IMR-90 (cell line): ENCODE measurements around the gene SRRM4. TPM values are rescaled to one million over a fixed set of nuclear protein-coding genes. Genes with fewer than 3 reads are reported as not detected.

Source experiments
- ATAC-seq: fragments of 200-7000 bp; cut with Tn5 transposase; 2 replicates; pipeline ENCODE4 v1.9.1; 2020; ENCODE audit warnings: low read depth, mild to moderate bottlenecking, moderate library complexity
- BruUV-seq: library from RNA; stranded (reverse); fragments of 400-500 nt; replicated peaks from 2 replicates; lab custom pipeline; 2021; lab: Mats Ljungman, UMichigan
- CTCF ChIA-PET: fragments of 300-600 bp; formaldehyde crosslinking; extraction: SDS; loops from one replicate; lab custom pipeline; 2021; ENCODE audit warnings: antibody characterized with exemption; lab: Yijun Ruan, JAX
- POLR2A ChIA-PET: fragments of 300-600 bp; sonication (Branson Sonifier 250); formaldehyde crosslinking; loops from one replicate; lab custom pipeline; 2022; ENCODE audit warnings: antibody characterized with exemption; ENCODE audit not compliant: unreplicated experiment; lab: Charles Lee
- DNase-seq: peaks from one replicate; pipeline ENCODE4 v3.0.0; 2013
- H2AFZ ChIP-seq: replicated peaks from 2 replicates; pipeline ENCODE3; 2013; ENCODE audit warnings: low read length, mild to moderate bottlenecking; ENCODE audit not compliant: poor library complexity
- H2AK5ac ChIP-seq: 2 replicates; pipeline ENCODE4 v1.6.1; 2013; ENCODE audit warnings: low read depth, low read length, inconsistent platforms
- H2AK9ac ChIP-seq: replicated peaks from 2 replicates; pipeline ENCODE3; 2013; ENCODE audit warnings: mild to moderate bottlenecking, low read depth, low read length, moderate library complexity; ENCODE audit not compliant: poor library complexity
- H2BK120ac ChIP-seq: 2 replicates; pipeline ENCODE4 v1.6.1; 2013; ENCODE audit warnings: low read depth, low read length, inconsistent platforms
- H2BK15ac ChIP-seq: 3 replicates; pipeline ENCODE4 v1.6.1; 2013; ENCODE audit warnings: low read depth, low read length, inconsistent platforms
- H2BK20ac ChIP-seq: 2 replicates; pipeline ENCODE4 v1.6.1; 2013; ENCODE audit warnings: low read depth, mild to moderate bottlenecking, inconsistent platforms, low read length, moderate library complexity
- H2BK5ac ChIP-seq: 2 replicates; pipeline ENCODE4 v1.6.1; 2013; ENCODE audit warnings: mild to moderate bottlenecking, low read depth, low read length, inconsistent platforms; ENCODE audit not compliant: poor library complexity, severe bottlenecking
- H3K14ac ChIP-seq: replicated peaks from 2 replicates; pipeline ENCODE4 v1.6.1; 2013; ENCODE audit warnings: low read depth, low read length, inconsistent platforms
- H3K18ac ChIP-seq: 2 replicates; pipeline ENCODE4 v1.6.1; 2013; ENCODE audit warnings: low read depth, low read length, control low read depth
- H3K23ac ChIP-seq: 2 replicates; pipeline ENCODE4 v1.6.1; 2013; ENCODE audit warnings: low read depth, low read length, inconsistent platforms
- H3K27ac ChIP-seq: 2 replicates; pipeline ENCODE4 v1.5.1; 2013; ENCODE audit warnings: mild to moderate bottlenecking, control low read depth, low read length; ENCODE audit not compliant: insufficient read depth
- H3K27me3 ChIP-seq: 2 replicates; pipeline ENCODE4 v1.6.1; 2013; ENCODE audit warnings: low read length; ENCODE audit not compliant: control insufficient read depth, insufficient read depth
- H3K36me3 ChIP-seq: 2 replicates; pipeline ENCODE4 v1.6.1; 2013; ENCODE audit warnings: low read length, mixed read lengths; ENCODE audit not compliant: control insufficient read depth, insufficient read depth
- H3K4ac ChIP-seq: 2 replicates; pipeline ENCODE4 v1.6.1; 2013; ENCODE audit warnings: low read depth, low read length, inconsistent platforms
- H3K4me1 ChIP-seq: 2 replicates; pipeline ENCODE4 v1.6.1; 2013; ENCODE audit warnings: low read length, mixed read lengths; ENCODE audit not compliant: control insufficient read depth, insufficient read depth
- H3K4me2 ChIP-seq: 2 replicates; pipeline ENCODE4 v1.6.1; 2013; ENCODE audit warnings: low read depth, mild to moderate bottlenecking, control low read depth, low read length, moderate library complexity
- H3K4me3 ChIP-seq: 2 replicates; pipeline ENCODE4 v1.5.1; 2013; ENCODE audit warnings: low read depth, mild to moderate bottlenecking, control low read depth, low read length, moderate library complexity; ENCODE audit not compliant: insufficient read depth
- H3K56ac ChIP-seq: 2 replicates; pipeline ENCODE4 v1.6.1; 2013; ENCODE audit warnings: low read length, inconsistent platforms; ENCODE audit not compliant: insufficient read depth; ENCODE audit errors: extremely low read depth
- H3K79me1 ChIP-seq, 2 experiments: 2 replicates each; pipeline ENCODE4 v1.6.1; 2013; ENCODE audit warnings: low read length in 2 of 2, inconsistent platforms in 1 of 2, low read depth in 1 of 2
- H3K9ac ChIP-seq: 2 replicates; pipeline ENCODE4 v1.6.1; 2013; ENCODE audit warnings: low read depth, low read length, control low read depth
- H3K9me1 ChIP-seq: 2 replicates; pipeline ENCODE4 v1.6.1; 2013; ENCODE audit warnings: low read length, inconsistent platforms; ENCODE audit not compliant: insufficient read depth
- H3K9me3 ChIP-seq: 2 replicates; pipeline ENCODE4 v1.6.1; 2013; ENCODE audit warnings: low read length; ENCODE audit not compliant: control insufficient read depth, insufficient read depth
- H4K20me1 ChIP-seq: 2 replicates; pipeline ENCODE4 v1.6.1; 2013; ENCODE audit warnings: low read length, inconsistent platforms; ENCODE audit not compliant: insufficient read depth
- H4K5ac ChIP-seq: 2 replicates; pipeline ENCODE4 v1.6.1; 2013; ENCODE audit warnings: mild to moderate bottlenecking, low read depth, low read length, control low read depth
- H4K8ac ChIP-seq, 2 experiments: 2 replicates each; pipeline ENCODE4 v1.6.1; 2013; ENCODE audit warnings: low read depth in 2 of 2, low read length in 2 of 2, control low read depth in 1 of 2, inconsistent platforms in 1 of 2
- H4K91ac ChIP-seq: 2 replicates; pipeline ENCODE4 v1.6.1; 2013; ENCODE audit warnings: low read depth, low read length, inconsistent platforms; ENCODE audit not compliant: insufficient read depth
- RCOR1 ChIP-seq: IDR thresholded peaks from 2 replicates; pipeline ENCODE4 v1.6.1; 2012; ENCODE audit warnings: mild to moderate bottlenecking, low read length, improper control_type of control experiment; ENCODE audit not compliant: insufficient replicate concordance
- SMC3 ChIP-seq: fragments of 150-350 bp; IDR thresholded peaks from 2 replicates; pipeline ENCODE4 v1.6.1; 2016; ENCODE audit warnings: low read depth, mild to moderate bottlenecking, antibody characterized with exemption, low read length, moderate library complexity
- WGBS, 2 experiments: methylation state at CpG; one replicate each; pipeline versions ENCODE4 v1.1.5 to v1.1.7; 2013; ENCODE audit warnings: missing lambda C conversion rate in 2 of 2; ENCODE audit not compliant: insufficient read length in 1 of 2; ENCODE audit errors: extremely low coverage in 2 of 2; 5-methylcytosine and 5-hydroxymethylcytosine counted together
- dilution Hi-C: fragments of 300-500 bp; cut with HindIII; formaldehyde crosslinking; loops from one replicate; pipeline ENCODE4 v1.14.3; 2018; ENCODE audit warnings: low sequenced_read_pairs; ENCODE audit not compliant: unreplicated experiment
- in situ Hi-C: fragments of 300-500 bp; cut with MboI; formaldehyde crosslinking; loops from 3 replicates; pipeline ENCODE4 v1.14.3; 2019; ENCODE audit warnings: low sequenced_read_pairs, inconsistent platforms, mixed read lengths
- intact Hi-C: fragments of 100-400 bp; cut with micrococcal nuclease; formaldehyde crosslinking; loops from 2 replicates; pipeline ENCODE4 v1.10.0; 2022
- polyA plus RNA-seq, 3 experiments: library from polyadenylated mRNA; depleted of rRNA; stranded (reverse); fragments of >200 nt; gene quantifications; 2 replicates each; pipeline ENCODE4 v1.2.3, GENCODE V29; 2012; ENCODE audit warnings: low replicate concordance in 1 of 3
- total RNA-seq: library from RNA; depleted of rRNA; stranded (reverse); fragments of >200 nt; gene quantifications from 2 replicates; pipeline ENCODE4 v1.2.3, GENCODE V29; 2012

The SRRM4 gene
- total and polyA plus RNA-seq, 2 of the 4 experiments (the other 2 are of a cell fraction), result not detected

- Histone ChIP-seq H2BK20ac (no peak overlapping the region), H3K4ac (no peak overlapping the region), H2BK15ac (no peak overlapping the region), H3K27me3 (no peaks in the 10 kb centered on the region), H3K56ac (no peak overlapping the region), H4K20me1 (no peaks in the 10 kb centered on the region), H3K27ac (no peak overlapping the region), H2BK120ac (no peak overlapping the region), H3K14ac (no peak overlapping the region), H2BK5ac (no peak overlapping the region), H3K9ac (no peak overlapping the region), H3K4me3 (no peak overlapping the region), H4K5ac (no peak overlapping the region), H3K4me2 (no peak overlapping the region), H3K9me3 (peaks cover 10% of the 10 kb centered on the region), H3K23ac (no peak overlapping the region), H2AK9ac (no peak overlapping the region), H4K8ac (no peak overlapping the region), H2AFZ (no peak overlapping the region), H2AK5ac (no peak overlapping the region), H3K18ac (no peak overlapping the region), H3K4me1 (no peaks in the 10 kb centered on the region), H3K9me1 (no peaks in the 10 kb centered on the region), H3K79me1 (no peaks in the 10 kb centered on the region), H4K91ac (no peak overlapping the region), H3K36me3 (no peaks in the 10 kb centered on the region)
- ChIA-PET POLR2A (no interaction called here), CTCF (no interaction called here)
- intact Hi-C loops (no loop called here), dilution Hi-C loops (no loop called here), in situ Hi-C loops (no loop called here)
- no peak for TF ChIP-seq SMC3
- no peak for TF ChIP-seq RCOR1
- DNase-seq, result no peak
- no peak for ATAC-seq
- WGBS, 2 experiments, result 80% methylated on average over 1 of the region's 7 CpGs; no CpG with 5 or more reads in 1 of the 2 experiments
- BruUV-seq, result no TSS peak
Measured at GRCh38 chr12:118982984-118983761, 1.8 kb downstream of the SRRM4 start.
